GM19438 (cell line): ENCODE results near the gene RAD23B.

ENCODE experiments used
- ATAC-seq: cut with Tn5 transposase; IDR thresholded peaks from one replicate; pipeline ENCODE4 v1.9.1; 2021; ENCODE audit warnings: low read depth; ENCODE audit not compliant: unreplicated experiment

RAD23B gene

DNA sequence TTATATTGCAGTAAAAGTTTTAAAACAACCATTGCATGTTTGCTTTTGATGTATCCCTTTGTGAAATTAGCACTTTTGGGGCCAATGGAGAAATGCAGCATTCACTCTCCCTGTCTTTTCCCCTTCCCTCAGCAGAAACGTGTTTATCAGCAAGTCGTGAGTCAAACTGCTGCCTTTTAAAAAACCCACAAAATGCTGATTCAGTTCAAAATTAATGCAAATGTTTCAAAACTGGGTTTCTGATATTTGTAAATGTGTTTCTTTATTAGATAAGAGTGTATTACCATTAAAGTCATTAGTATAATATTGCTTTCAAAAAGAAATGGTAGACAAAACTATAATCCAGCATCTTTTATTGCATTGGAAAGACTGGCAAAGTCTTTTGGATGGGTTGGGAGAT is 47.3 kb downstream of the RAD23B start:
- ATAC-seq: no peak

DNA sequence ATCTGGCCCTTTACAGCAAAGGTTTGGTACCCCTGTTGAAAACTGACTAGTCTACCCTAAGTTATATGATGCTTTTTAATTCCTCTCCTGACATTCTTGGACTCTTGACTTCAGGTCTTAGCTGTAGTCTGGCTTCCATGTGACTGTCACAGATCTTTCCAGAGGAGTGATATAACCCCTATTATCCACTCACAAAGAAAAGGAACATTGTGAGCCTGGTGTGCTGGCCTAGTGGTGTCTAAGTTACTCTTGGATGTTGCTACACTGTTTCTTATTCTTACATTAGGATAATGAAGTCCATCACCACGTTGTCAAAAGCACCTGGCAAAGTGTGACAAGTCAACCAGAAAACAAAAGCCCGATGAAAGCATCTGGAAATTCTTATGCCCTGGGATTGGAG is 49.8 kb downstream of the RAD23B start:
- no peak for ATAC-seq

DNA sequence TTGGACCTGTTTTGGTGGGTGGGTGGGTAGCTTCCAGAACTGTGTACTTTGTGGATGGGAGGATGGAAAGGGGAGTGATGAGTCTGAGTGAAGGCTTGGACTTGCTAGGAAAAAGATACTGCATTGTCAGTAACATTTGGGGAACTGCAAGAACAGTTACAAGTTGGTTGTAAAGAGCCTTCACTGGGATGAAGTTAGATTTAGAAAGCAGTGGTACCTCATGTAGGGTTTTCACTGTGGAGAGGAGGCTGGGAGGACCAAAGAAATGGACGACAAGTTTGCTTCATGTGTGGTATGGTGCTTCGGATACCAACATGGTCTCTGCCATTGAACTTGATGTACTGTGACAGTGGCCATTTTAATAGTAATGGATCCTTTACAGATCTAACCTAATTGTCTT is 50.3 kb downstream of the RAD23B start:
- no peak for ATAC-seq

DNA sequence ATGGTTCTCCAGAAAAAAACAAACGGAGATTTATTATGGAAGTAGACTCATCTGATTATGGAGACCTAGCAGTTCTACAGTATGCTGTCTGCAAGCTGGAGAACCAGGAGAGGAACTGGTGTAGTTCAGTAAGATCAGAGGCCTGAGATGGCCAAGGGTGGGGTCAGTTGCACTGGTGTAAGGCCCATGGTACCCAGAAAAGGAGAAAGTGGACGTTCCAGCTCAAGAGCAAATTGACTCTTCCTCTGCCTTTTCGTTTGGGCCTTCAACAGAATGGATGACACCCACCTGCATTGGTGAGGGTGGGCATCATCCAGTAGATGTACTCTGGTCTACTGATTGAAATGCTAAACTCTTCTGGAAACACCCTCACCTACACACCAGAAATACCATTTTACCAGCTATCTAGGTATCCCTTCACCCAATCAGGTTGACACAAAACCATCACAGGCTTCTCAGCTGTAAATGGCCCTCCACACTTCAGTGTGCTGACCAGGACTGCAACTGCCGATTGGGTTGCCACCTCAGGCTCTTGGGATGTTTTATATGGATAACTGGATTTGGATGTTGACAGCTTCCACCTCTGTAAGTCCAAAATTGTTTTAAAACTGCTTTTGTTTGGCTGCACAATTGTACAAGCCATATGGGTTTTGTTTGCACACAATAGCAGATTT is 51.2 kb downstream of the RAD23B start:
- no peak for ATAC-seq

DNA sequence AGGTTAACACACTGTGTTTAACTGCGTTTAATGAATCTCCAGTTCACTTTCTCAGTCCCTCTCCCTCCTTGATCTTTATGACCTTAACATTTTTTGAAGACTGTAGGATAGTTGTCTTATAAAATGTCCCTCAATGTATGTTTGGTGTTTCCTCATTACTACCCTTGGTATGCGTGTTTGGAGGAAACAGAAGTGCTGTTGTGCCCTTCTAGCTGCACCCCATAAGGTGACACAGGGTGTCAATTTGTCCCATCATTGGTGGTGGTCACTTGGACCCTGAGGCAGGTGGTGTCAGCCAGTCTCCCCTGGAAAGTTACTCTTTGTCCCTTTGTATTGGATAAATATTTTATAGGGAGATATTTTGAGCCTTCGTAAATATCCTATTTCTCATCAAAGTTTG is 52.3 kb downstream of the RAD23B start:
- no peak for ATAC-seq

DNA sequence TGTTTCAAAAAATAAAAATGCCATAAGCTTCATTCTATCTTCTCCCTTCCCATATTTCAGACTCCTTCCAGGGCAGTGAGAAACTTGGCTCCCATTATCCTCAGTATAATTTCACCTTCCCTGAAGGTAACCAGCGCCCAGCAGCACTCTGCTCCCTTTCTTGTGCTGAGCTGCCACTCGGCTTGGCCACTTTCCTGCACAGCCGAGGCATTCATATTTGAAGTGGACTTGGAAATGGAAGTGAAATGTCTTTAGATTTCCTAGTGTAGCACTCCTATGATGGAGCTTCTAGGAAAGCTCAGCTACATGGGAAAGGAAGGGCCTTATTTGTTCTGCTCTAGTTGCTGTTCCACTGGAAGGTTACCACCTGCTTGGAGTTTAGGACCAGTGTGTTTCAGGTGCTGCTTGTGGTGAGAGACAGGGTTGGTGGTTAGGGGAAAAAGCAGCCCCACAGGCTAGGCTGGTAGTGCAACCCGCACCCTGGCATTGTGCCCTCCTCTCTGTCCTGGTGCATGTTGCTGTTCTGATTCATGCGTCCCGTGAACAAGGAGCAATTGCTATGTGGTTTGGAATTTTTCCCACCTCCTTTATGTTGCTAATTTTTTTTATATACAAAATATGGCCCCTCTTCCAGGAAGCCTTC is 53.8 kb downstream of the RAD23B start:
- ATAC-seq: no peak

DNA sequence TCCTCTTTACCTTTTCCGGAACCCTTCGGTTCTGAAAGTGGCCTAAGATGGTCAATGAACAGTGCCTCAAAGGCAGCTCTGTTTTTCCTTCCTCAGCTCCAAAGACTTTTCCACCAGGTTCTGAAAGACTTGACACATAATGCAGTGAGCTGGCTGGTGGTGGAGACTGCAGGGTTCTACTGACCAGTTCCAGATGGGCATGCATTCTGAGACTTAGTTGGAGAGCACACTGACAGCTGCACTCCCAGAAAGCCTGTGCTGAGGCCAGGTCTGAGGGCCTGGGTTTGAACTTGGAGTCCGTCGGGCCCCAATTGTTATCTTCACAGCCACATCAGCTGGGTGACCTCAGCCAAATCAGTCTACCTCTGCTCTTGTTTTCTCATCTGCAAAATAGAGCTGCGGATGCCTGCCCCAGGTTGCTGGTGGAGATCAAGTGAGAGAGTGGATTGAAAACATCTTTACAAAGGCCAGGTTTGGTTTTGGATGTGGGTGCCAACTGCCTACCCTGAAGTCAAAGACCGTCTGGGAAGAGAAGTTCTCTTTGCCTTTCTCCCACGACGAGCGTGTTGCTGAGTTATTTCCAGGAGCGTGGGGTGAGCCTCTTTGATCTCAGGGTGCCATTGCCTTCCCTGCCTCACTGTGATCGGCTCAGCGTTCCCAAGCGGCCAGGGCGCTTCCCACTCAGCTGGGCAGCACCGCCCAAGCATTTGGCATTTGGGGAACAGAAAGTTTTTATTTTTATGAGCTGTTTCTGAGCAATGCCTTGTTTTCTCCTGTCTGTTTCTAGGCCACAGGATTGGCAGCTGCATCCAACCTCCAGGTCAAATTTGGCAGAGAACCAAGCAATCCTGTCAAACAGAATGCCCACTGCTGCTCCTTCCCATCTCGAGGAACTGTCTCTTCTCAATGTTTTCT is 54.9 kb downstream of the RAD23B start:
- no peak for ATAC-seq

DNA sequence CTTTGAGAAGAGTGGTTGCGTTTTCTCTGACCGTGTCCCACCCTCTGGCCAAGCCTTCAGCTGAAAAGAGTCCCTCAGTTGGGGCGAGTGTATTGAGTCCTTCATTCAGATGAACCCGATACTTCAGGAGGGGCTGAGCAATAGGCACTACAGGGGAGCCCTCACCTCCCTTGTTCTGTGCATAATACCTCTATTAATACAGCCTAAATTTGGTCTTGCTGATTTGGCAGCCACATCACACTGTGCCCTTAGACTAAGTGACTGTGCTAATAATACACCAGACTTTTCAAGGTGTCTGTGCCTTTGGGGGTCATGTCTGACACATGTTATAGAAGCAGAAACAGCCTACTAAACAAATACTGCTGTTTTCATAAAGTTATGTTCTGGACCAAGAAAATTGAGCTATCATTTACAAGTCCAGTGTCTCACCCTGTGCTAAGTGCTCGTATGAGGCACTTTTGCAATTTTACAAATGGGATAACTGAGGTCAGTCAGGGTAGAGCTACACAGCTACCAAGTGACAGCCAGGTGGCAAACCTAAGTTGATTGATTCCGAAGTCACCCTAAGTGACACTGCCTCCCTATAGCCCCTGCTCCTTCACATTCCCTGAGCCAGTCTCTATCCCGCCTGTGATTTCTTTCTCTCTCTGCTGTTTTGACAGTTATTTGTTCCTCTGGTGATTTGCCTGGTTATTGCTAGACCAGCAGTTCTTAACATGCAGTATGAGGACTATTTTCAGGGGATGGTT is 56.0 kb downstream of the RAD23B start:
- ATAC-seq: no peak

DNA sequence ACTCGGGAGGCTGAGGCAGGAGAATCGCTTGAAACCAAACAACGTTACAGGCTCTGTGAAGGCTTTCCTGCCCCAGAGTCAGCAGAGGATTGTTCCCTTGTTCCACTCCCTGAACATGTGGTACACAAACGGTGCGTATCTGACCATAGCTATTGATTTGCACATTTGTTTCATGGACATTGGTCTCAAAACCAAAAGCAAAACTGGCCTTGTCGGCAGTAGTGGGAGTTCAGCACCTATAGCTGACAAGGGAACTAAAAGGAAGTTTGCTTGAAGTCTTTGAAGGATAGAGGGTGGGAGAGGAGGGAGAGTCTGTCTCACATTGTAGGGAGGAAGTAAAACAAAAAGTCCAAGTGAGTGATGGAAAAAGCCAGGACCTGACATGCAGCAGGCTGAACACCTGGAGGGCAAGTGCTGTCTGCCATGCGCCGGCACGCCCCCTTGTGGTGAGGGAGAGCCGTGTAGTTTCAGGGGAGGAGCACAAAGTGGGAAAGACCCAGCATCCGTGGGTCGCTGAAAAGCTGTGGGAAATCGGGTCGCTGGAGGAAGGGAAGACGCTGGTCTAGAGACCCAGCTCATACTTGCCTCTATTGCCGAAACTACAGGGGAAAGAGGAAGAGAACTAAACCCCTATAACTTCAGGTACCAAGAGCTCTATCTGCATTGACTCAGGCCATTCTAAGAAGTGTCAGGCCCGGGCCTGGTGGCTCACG is 58.0 kb downstream of the RAD23B start:
- ATAC-seq: peak; percentile 75

DNA sequence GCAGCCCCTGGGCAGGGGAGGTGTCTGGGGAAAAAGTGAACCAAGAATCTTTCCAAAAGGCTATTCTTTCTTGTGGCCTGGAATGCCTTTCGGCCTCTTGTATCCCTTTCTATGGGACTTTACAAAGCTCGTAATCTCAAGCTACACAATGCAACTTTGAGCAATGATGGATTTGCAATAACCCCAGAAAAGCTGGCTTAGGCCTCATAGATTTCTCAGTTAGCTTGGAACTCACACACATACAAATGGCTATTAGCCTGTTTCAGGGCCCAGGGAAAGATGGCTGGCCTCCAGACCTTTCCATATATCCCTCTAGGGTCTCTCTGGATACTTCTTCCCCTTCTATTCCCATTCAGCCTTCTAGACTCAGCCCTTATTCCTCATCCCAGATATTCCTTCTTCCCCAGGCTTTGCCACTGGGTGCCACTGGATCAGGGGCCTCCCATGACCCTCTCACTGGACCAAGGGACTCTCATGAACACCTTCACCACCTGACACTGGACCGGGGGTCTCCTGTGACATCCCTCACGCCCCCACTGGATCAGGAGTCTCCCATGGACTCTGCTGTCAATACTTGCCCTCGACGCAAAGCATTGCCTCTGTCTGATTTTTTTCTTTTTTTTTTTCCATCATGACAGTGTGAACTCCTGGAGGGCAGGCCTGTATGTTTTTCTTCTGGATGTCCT is 59.5 kb downstream of the RAD23B start:
- no peak for ATAC-seq

DNA sequence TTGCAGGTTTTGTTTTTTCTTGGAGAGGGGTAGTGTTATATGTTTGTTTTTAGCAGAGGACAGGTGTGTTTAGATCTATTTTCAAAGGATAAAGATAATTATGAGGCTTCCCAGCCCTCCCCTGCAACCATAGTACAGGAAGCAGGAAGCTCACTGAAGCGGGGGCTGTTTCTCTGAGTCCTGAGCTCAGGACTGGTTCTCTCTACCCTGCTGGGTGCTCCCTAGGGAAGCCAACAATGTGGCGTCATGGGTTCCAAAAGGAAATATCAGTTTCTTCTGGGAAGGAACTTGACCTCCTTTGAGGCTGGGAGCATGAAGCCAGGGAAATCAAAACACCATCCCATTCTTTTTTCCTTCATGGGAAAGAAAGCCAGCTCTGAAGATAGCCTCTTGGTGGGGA is 62.2 kb downstream of the RAD23B start:
- no peak for ATAC-seq

DNA sequence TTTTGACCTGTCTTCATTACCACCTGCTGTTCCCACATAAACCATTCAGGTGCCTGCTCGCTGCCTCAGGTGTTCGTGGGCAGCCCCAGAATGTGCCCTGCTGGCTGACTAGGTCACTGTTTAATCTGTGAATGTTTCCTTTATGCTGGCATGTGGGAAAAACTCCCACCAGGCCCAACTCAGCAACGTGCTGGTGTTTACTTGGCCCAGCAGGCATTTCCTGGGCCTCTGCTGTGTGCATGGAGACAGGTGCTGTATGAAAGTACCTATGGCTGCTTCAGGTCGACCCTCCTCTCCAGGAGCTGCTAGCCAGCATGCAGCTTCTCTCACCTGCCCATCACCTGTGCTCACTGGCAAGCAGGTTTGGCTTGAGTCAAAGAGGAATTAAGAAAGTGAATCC is 65.8 kb downstream of the RAD23B start:
- no peak for ATAC-seq

DNA sequence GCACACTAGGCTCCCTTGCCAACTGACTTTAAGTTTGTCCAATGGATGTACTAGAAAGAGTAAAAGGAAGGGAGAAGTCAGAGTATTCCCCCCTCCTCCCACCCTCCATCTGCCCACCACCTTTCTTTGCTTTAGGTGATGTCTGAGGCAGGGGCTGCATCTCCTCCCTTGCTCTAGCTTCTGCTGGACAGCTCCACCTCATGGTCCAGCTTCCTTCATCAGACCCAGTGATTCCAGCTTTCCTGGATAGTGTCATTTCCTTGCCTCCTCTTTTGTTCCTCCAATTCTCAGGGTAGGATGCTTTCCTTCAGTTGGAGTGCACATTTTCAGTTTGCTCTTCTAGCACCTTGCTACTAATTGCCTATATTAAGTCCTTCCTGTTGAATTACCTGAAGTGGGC is 67.4 kb downstream of the RAD23B start:
- ATAC-seq: no peak

DNA sequence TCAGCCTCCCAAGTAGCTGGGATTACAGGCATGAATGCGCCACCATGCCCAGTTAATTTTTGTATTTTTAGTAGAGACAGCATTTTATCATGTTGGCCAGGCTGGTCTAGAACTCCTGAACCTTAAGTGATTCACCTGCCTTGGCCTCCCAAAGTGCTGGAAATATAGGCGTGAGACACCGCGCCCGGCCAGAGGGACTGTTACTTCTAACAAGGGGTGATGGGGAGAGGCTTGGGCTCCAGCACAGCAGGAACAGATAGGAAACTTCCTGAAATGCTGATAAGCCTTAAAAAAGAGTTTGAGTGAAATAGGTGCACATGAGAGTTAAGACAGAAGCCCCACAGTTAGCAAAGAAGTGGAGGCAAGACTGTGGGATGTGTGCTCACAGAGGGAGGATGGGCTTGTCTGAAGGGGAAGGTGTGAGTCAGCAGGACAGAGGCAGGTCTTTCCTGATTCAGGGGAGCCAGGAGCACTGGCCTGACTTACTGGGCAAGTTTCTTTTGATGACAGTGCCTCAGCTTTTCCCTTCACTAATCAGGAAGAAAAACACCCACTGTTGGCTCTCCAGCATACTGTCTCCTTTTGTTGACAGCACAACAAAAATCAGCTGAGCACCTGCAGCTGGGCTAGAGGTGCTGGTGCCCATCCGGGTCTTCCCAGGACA is 68.4 kb downstream of the RAD23B start:
- no peak for ATAC-seq

DNA sequence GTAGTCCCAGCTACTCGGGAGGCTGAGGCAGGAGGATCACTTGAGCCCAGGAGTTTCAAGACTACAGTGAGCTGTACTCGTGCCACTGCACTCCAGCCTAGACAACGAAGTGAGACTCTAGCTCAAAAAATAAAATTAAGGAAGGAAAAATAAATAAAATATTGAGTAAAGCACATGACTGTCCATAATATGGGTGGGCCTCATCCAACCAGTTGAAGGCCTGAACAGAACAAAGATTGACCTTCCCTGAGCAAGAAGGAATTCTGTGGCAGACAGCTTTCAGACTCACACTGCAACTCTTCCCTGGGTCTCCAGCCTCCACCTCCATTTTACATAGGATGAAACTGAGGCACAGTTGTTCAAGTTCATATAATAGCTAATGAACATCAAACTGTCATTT is 72.3 kb downstream of the RAD23B start:
- ATAC-seq: no peak

DNA sequence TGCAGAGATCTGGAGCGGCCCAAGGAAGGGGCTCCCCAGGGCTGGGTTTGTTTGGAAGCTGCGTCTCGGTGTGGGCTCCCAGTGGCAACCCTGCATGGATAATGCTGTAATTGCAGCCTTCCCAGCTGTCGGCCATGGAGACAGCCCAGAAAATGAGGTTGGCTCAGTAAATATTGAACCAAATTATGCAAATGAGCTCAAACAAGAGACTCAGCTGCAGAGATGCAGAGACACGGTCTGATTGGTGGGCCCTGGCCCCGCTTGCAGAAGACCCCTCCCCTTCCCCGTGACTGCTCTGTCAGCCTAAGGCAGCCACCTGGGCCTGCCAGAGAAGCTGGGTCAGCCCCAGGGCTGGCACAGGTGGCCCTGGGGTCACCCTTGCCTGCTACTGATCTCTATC is 75.9 kb downstream of the RAD23B start:
- ATAC-seq: no peak

DNA sequence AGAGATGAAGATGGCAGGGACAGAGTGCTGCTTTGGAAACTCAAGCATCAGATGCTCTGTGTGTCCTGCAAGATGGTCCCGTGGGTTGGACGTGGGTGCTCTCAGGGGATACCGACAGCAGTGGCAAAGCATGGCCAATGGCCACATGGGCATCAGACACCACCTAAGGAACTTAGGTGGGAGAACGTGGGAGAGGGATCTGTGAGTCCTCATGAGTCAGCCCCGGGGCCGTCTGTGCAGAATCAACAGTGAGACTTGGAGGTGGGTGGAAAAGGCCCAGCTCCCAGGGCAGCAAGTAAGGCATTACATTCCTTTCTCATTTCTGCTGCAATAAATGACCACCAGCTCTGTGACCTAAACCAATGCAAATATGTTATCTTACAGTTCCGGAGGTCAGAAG is 77.0 kb downstream of the RAD23B start:
- no peak for ATAC-seq

DNA sequence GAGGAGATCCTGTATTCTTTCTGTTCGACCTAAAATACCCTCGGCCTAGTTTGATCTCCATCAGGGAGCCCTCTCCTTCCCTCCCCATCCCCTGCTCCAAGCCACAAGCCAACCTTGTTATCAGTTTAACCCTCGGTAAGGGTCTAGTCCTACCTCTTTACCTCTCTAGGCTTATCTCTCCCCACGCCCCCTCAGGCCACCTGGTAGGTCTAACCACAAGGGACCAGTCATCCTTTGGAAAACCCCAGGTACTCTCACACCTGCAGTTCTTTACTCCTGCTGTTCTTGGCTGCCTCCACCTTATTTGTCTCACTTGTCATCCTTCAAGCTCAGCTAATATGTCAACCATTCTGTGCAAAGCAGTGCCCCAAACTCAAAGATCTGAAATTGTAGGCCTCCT is 78.7 kb downstream of the RAD23B start:
- ATAC-seq: no peak

DNA sequence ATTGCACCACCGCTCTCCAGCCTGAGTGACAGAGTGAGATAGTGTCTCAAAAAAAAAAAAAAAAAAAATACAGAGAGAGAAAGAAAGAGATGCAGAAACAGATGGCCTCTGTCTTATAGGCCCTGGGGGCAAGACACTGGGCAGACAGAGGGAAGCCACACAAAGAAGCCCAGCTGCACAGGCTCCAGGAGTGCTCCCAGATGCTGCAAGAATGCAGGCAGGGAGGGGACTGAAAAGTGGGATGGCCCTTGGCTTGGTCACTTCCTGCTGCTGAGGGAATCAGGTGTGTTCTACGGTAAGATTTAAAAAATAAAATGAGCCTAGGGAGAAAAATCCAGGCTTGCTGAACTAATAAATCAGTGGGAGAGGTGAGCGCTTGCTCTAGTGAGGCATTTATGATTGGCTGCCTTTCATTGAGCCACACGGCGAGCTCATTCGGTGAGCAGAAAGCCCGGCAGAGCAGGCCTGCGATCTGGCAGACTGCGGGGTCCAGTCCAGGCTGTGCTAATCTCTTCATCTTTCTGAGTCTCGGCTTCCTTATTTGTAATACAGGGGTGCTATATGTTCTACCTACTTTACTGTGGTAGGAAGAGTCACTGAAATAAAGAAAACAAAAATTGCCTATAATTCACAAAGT is 80.6 kb downstream of the RAD23B start:
- no peak for ATAC-seq
